NCI-H146 treated with DMSO at 0.1 percent for 48 hours (cell line): ENCODE measurements around the gene CTNNA2.

ENCODE experiments used
- DNase-seq: peaks from one replicate; lab custom pipeline; 2025; ENCODE audit not compliant: unreplicated experiment; lab: John Stamatoyannopoulos, UW

CTNNA2 gene

DNA sequence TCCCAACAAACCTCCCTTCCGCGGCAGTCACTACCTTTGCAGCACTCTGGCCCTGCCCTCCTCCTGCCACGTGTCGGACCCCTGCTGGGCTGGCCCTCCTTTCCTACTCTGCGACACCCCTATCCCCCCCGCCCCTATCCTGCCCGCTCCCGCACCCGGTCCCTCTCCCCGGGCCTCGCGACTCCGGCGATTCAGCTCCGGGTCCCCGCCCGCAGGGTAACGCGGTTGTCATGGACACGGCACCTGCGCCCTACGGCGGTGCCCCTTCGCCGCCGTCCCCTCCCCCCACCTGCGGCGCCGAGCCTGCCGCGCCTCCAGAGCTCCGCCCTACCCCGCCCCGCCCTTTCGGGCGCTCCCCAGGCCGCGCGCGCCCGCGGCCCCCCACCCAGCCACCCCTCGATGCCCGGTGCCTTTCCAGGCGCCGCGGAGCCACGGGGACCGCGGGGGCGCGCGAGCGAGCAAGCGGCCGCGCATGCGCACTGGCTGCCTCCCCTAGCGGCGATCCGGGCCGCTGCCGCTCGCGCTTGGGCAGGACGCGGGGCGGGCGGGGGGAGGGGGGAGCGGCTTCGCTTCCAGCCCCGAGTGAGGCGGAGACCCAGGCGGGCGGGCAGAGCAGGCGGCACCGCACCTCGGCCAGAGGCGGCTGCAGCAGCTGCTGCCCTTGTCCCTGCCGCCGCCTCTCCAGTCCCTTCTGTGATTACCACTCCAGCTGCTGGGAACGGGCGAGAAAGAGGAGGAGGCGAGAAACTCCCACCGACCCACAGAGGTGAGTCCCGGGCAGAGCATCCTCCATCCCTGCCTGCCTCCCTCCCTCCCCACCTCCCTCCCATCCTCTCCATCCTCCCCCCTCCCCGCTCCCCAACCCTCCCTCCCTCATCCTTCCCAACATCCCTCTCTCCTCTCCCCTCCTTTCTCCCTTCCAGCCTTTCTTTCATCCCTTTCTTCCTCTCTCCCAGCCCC is at the start of gene CTNNA2:
CTNNA2 (plus strand) TSS at position 610 of the 960 bp plus-strand sequence.
- peak; percentile 70 for DNase-seq

DNA sequence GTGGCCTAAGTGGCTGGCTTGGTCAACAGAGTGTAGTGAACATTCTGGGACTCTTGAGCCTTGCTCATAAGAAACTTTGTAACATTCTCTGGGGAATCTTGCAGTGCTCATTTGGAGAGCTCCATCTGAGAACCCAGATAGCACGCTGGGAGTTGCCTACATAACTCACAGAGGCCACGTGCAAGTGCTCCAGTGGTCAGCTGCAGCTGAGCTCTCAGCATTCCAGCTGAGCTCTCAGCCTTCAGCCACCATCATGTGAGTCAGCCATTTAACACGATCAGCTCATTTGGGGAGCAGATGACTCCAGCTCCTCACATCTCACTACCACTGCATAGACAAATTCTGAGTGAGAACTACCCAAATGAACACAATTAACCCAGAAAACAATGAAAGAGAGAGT is 25.5 kb upstream of the CTNNA2 start:
- DNase-seq, result no peak

GRCh38 chr2:79511320-79511951 is 1.4 kb upstream of the CTNNA2 start:
- DNase-seq, result no peak

GRCh38 chr2:79513711-79514110 is 860 bp downstream of the CTNNA2 start:
- DNase-seq, result no peak

GRCh38 chr2:79529636-79530035 is 16.8 kb downstream of the CTNNA2 start:
- no peak for DNase-seq

- DNase-seq, result no peak
Measured at GRCh38 chr2:79530443-79530842, 17.6 kb downstream of the CTNNA2 start.

- DNase-seq, result no peak
Measured at GRCh38 chr2:79547568-79547967, 34.7 kb downstream of the CTNNA2 start.

DNA sequence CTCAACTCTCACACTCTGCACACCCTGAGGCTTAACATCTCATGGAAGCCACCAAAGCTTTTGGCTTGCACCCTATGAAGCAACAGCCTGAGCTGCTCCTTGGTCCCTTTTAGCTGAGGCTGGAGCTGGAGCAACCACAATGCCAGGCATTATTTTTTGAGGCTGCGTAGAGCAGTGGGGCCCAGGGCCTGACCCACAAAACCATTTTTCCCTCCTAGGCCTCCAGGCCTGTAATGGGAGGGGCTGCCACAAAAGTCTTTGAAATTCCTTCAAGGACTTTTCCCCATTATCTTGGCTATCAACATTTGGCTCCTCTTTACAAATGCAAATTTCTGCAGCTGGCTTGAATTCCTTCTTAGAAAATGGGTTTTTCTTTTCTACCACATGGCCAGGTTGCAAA is 39.8 kb downstream of the CTNNA2 start:
- no peak for DNase-seq

DNA sequence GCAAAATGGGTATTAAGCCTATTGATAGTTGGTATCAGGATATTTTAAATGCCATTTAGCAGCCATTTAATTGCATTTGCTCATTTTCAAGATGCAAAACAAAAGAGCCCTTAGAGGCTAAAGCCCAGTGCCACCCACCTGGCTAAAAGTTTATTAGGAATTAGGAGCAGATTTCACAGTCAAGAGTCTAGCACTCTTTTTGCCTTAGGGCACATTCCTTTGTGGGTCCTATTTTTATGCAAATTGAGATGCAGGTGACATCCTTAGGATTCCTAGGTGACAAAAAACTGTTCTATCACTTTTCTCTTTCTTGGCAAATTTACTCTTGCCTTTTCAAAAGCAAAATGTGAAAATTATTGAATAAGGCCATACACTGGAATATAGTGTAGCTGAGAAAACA is 42.0 kb downstream of the CTNNA2 start:
- no peak for DNase-seq

- no peak for DNase-seq
Measured at GRCh38 chr2:79564065-79564464, 51.2 kb downstream of the CTNNA2 start.

- no peak for DNase-seq
Measured at GRCh38 chr2:79569048-79569447, 56.2 kb downstream of the CTNNA2 start.

GRCh38 chr2:79573895-79574674 is 61.2 kb downstream of the CTNNA2 start:
- DNase-seq, result no peak

GRCh38 chr2:79576451-79576850 is 63.6 kb downstream of the CTNNA2 start:
- DNase-seq, result no peak

GRCh38 chr2:79578952-79579351 is 66.1 kb downstream of the CTNNA2 start:
- no peak for DNase-seq

DNA sequence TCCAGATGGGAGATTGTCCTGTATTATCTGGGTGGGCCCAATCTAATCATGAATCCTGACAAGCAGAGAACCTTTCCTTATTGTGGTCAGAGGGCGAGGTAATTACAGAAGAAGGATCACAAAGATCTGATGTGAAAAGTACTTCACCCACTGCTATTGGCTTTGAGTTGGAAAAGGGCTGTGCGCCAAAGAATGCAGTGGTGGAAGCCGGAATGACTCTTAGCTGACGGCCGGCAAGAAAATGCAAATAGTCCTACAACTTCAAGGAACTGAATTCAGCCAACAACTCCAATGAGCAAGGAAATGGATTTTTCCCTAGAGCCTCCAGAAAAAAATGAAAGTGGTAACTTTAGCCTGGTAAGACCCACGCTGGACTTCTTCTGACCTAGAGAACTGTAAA is 67.3 kb downstream of the CTNNA2 start:
- no peak for DNase-seq

DNA sequence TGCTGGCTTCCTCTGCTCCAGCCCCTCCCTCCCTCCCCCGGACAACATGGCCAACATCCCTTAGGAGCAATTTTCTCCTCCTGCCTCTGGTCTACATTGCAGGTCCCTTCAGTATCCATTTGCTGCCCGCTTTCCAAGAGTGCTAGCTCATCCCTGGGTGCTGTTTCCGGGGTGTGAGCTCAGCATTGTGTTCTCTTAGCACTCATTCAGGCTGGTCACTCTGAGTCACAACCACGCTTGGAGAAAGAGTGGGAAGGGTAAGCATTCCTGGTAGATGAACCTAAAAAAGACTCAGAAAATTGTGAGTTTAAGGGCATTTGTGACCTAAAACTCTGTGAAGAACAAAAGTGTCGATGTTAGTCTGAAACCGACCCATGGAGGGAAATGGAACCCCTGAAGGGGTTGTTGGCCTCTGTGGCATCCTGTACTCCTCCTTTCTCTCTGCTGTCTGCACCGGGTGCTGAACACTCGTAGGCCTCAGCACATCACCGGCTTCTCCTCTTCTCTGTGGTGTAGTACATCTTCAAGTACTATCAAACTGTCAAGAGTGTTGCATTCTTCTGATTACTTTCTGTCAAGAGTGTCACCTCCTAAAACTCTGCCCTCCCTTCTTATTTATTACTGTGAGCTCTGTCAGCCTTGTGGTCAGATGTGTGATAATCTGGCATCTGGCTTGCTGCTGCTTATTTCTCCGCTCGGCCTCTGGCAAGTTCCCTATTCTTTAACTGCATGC is 73.0 kb downstream of the CTNNA2 start:
- DNase-seq, result no peak

GRCh38 chr2:79591281-79591680 is 78.4 kb downstream of the CTNNA2 start:
- DNase-seq, result no peak

- no peak for DNase-seq
Measured at GRCh38 chr2:79593237-79593867, 80.5 kb downstream of the CTNNA2 start.

GRCh38 chr2:79596403-79596802 is 83.6 kb downstream of the CTNNA2 start:
- DNase-seq, result no peak

GRCh38 chr2:79604748-79605147 is 91.9 kb downstream of the CTNNA2 start:
- no peak for DNase-seq
